Lower lobe of right lung (tissue), 2 donors: ENCODE results near the gene ZNF433. TPM values are rescaled to one million over a fixed set of nuclear protein-coding genes. Genes with fewer than 3 reads are reported as not detected.
A peak's percentile ranks its signal among the peaks of the same experiment; 100 is the strongest.

Experiments used
- ATAC-seq, 2 donors: fragments of 200-7000 bp; cut with Tn5 transposase; one replicate each; pipeline ENCODE4 v1.9.1; 2020 to 2022; ENCODE audit warnings: mild to moderate bottlenecking in 2 of 2, moderate library complexity in 2 of 2
- DNase-seq: peaks from one replicate; pipeline ENCODE4 v3.0.0-alpha.2; 2020
- H3K27ac ChIP-seq: fragments of 200-600 bp; one replicate; pipeline ENCODE4 v1.8.0; 2022
- H3K27me3 ChIP-seq: fragments of 200-600 bp; one replicate; pipeline ENCODE4 v1.8.0; 2022; ENCODE audit warnings: low read depth
- H3K36me3 ChIP-seq: fragments of 200-600 bp; one replicate; pipeline ENCODE4 v1.8.0; 2022; ENCODE audit warnings: mild to moderate bottlenecking
- H3K4me1 ChIP-seq: fragments of 200-600 bp; one replicate; pipeline ENCODE4 v1.8.0; 2022
- H3K4me3 ChIP-seq: fragments of 200-600 bp; one replicate; pipeline ENCODE4 v1.8.0; 2022; ENCODE audit warnings: mild to moderate bottlenecking
- H3K9me3 ChIP-seq: fragments of 200-600 bp; one replicate; pipeline ENCODE4 v1.8.0; 2022
- CTCF ChIP-seq: fragments of 200-600 bp; IDR thresholded peaks from one replicate; pipeline ENCODE4 v1.8.0; 2022; ENCODE audit warnings: antibody characterized with exemption, mild to moderate bottlenecking
- intact Hi-C: fragments of 100-400 bp; cut with DNase I; formaldehyde crosslinking; loops from one replicate; pipeline ENCODE4 v1.11.0; 2022
- total RNA-seq: library from RNA; stranded (reverse); fragmentation: NEBNext Ultra II Directional; extraction: Animal tissue kit (Norgen Biotek cat#: 25700); gene quantifications from one replicate; pipeline ENCODE4 v1.2.1, GENCODE V29; 2021
- donor health status: DM: no; HTN: yes; CAD: no; lungs with severe emphysema.

The ZNF433 gene
- total RNA-seq, 1 donor from 2014 or later, result 5.1 TPM

GRCh38 chr19:12042893-12043292, 7.4 kb upstream of the ZNF433 start:
- DNase-seq (no peak), ATAC-seq (no peak)
- H3K4me3 ChIP-seq, result no peak overlapping the region
- intact Hi-C loops, result no loop called here
- H3K36me3 ChIP-seq, result no peaks in the 10 kb centered on the region
- no peaks in the 10 kb centered on the region for H3K27me3 ChIP-seq
- H3K27ac ChIP-seq, result no peak overlapping the region
- H3K4me1 ChIP-seq, result no peaks in the 10 kb centered on the region
- peaks cover 35% of the 10 kb centered on the region for H3K9me3 ChIP-seq
- TF ChIP-seq CTCF, result no peak

- ATAC-seq, result no peak
- no peaks in the 10 kb centered on the region for H3K36me3 ChIP-seq
- no peak for DNase-seq
- H3K27me3 ChIP-seq, result no peaks in the 10 kb centered on the region
- no peak for TF ChIP-seq CTCF
- H3K9me3 ChIP-seq, result no peaks in the 10 kb centered on the region
- peak overlapping the region; percentile 83 for H3K27ac ChIP-seq
- H3K4me3 ChIP-seq, result peak overlapping the region; percentile 84
- intact Hi-C loops, result no loop called here
- peaks cover 19% of the 10 kb centered on the region for H3K4me1 ChIP-seq
Measured at GRCh38 chr19:12034620-12035019, 859 bp downstream of the ZNF433 start.

GRCh38 chr19:12034198-12034597, 1.3 kb downstream of the ZNF433 start:
- Histone ChIP-seq H3K27me3 (no peaks in the 10 kb centered on the region), H3K4me1 (peaks cover 19% of the 10 kb centered on the region), H3K9me3 (no peaks in the 10 kb centered on the region), H3K4me3 (peak overlapping the region; percentile 84), H3K36me3 (no peaks in the 10 kb centered on the region), H3K27ac (peak overlapping the region; percentile 83)
- no peak for TF ChIP-seq CTCF
- ATAC-seq (no peak), DNase-seq (no peak)
- intact Hi-C loops, result no loop called here

GRCh38 chr19:12015753-12016116, 19.7 kb downstream of the ZNF433 start:
- H3K27ac ChIP-seq, result no peak overlapping the region
- no peaks in the 10 kb centered on the region for H3K4me1 ChIP-seq
- TF ChIP-seq CTCF, result no peak
- intact Hi-C loops, result no loop called here
- H3K27me3 ChIP-seq, result no peaks in the 10 kb centered on the region
- ATAC-seq (no peak), DNase-seq (no peak)
- no peak overlapping the region for H3K4me3 ChIP-seq
- H3K36me3 ChIP-seq, result peaks cover 38% of the 10 kb centered on the region
- peaks cover 75% of the 10 kb centered on the region for H3K9me3 ChIP-seq

GRCh38 chr19:12015015-12015752, 20.3 kb downstream of the ZNF433 start:
- intact Hi-C loops, result no loop called here
- ATAC-seq (no peak), DNase-seq (no peak)
- Histone ChIP-seq H3K27me3 (no peaks in the 10 kb centered on the region), H3K36me3 (peaks cover 38% of the 10 kb centered on the region), H3K4me1 (no peaks in the 10 kb centered on the region), H3K4me3 (no peak overlapping the region), H3K9me3 (peaks cover 72% of the 10 kb centered on the region), H3K27ac (no peak overlapping the region)
- TF ChIP-seq CTCF, result no peak
